ENCODE measurements around the gene IFT80.

Gene IFT80

GRCh38 chr3:160331127-160331937, 67.7 kb downstream of the IFT80 start:
- TF ChIP-seq MAX (IDR thresholded peaks at IDR 0.05) = no peak
- no peak for TF ChIP-seq TAF1 (IDR thresholded peaks at IDR 0.05; ENCODE audit: low read depth)
- no peak for TF ChIP-seq REST (IDR thresholded peaks at IDR 0.05; ENCODE audit: low read depth)
- no peak for TF ChIP-seq EP300 (IDR thresholded peaks at IDR 0.05; ENCODE audit: borderline replicate concordance)
- no peak for TF ChIP-seq EGR1 (IDR thresholded peaks at IDR 0.05)
- TF ChIP-seq TCF12 (IDR thresholded peaks at IDR 0.05; ENCODE audit: low read depth) = no peak
- TF ChIP-seq CEBPB (IDR thresholded peaks at IDR 0.05) = no peak
- TF ChIP-seq FOXM1 (IDR thresholded peaks at IDR 0.05; ENCODE audit: borderline replicate concordance, low read depth) = no peak
- TF ChIP-seq ZBTB7A (IDR thresholded peaks at IDR 0.05; ENCODE audit: low read depth) = no peak
- TF ChIP-seq NFIC (IDR thresholded peaks at IDR 0.05) = no peak
- no peak for TF ChIP-seq YY1 (IDR thresholded peaks at IDR 0.05; ENCODE audit: low read depth)
- no peak for TF ChIP-seq CREB1 (IDR thresholded peaks at IDR 0.05; ENCODE audit: low read depth)
- no peak for TF ChIP-seq USF1 (IDR thresholded peaks at IDR 0.05)
- no peak for TF ChIP-seq TEAD4 (IDR thresholded peaks at IDR 0.05)

- TF ChIP-seq NFIC (IDR thresholded peaks at IDR 0.05) (no peak), FOXM1 (IDR thresholded peaks at IDR 0.05; ENCODE audit: borderline replicate concordance, low read depth) (no peak), EGR1 (IDR thresholded peaks at IDR 0.05) (no peak), TAF1 (IDR thresholded peaks at IDR 0.05; ENCODE audit: low read depth) (no peak), REST (IDR thresholded peaks at IDR 0.05; ENCODE audit: low read depth) (no peak), USF1 (IDR thresholded peaks at IDR 0.05) (no peak), EP300 (IDR thresholded peaks at IDR 0.05; ENCODE audit: borderline replicate concordance) (no peak), CEBPB (IDR thresholded peaks at IDR 0.05) (no peak), YY1 (IDR thresholded peaks at IDR 0.05; ENCODE audit: low read depth) (no peak), TCF12 (IDR thresholded peaks at IDR 0.05; ENCODE audit: low read depth) (no peak), TEAD4 (IDR thresholded peaks at IDR 0.05) (no peak), RAD21 (IDR thresholded peaks at IDR 0.05; ENCODE audit: low read depth) (no peak), ZBTB7A (IDR thresholded peaks at IDR 0.05; ENCODE audit: low read depth) (no peak)
These were observed 68.3 kb downstream of the IFT80 start for GRCh38 chr3:160330690-160331089.

- TF ChIP-seq EGR1 (IDR thresholded peaks at IDR 0.05) (no peak), TCF12 (IDR thresholded peaks at IDR 0.05; ENCODE audit: low read depth) (no peak), REST (IDR thresholded peaks at IDR 0.05; ENCODE audit: low read depth) (no peak), CEBPB (IDR thresholded peaks at IDR 0.05) (no peak), USF1 (IDR thresholded peaks at IDR 0.05) (no peak), ZBTB7A (IDR thresholded peaks at IDR 0.05; ENCODE audit: low read depth) (no peak), CREB1 (IDR thresholded peaks at IDR 0.05; ENCODE audit: low read depth) (no peak), RAD21 (IDR thresholded peaks at IDR 0.05; ENCODE audit: low read depth) (no peak), TAF1 (IDR thresholded peaks at IDR 0.05; ENCODE audit: low read depth) (no peak), TEAD4 (IDR thresholded peaks at IDR 0.05) (no peak), FOXM1 (IDR thresholded peaks at IDR 0.05; ENCODE audit: borderline replicate concordance, low read depth) (no peak), NFIC (IDR thresholded peaks at IDR 0.05) (no peak), YY1 (IDR thresholded peaks at IDR 0.05; ENCODE audit: low read depth) (no peak), MAX (IDR thresholded peaks at IDR 0.05) (no peak), EP300 (IDR thresholded peaks at IDR 0.05; ENCODE audit: borderline replicate concordance) (no peak)
These were observed 68.9 kb downstream of the IFT80 start for GRCh38 chr3:160330109-160330508.

Measured in Ishikawa (cell line).